DND-41 (cell line): Measurements from ENCODE around the gene ANKDD1A.

ENCODE experiments used
- CTCF ChIP-seq: IDR thresholded peaks from 2 replicates; pipeline ENCODE4 v1.5.1; 2012; ENCODE audit warnings: borderline replicate concordance, low read length, moderate library complexity, mild to moderate bottlenecking; ENCODE audit not compliant: poor library complexity, severe bottlenecking; ENCODE audit errors: extremely low read depth
- EZH2 ChIP-seq: IDR thresholded peaks from 3 replicates; pipeline ENCODE4 v1.6.1; 2012; ENCODE audit warnings: borderline replicate concordance, low read depth, mild to moderate bottlenecking, moderate library complexity, low read length, inconsistent platforms; ENCODE audit not compliant: severe bottlenecking

- TF ChIP-seq CTCF (no peak), EZH2 (no peak)
Measured at GRCh38 chr15:64930778-64931371, 19.2 kb downstream of the ANKDD1A start.
